ENCODE measurements around the gene TXNDC5. TPM values are rescaled to one million over a fixed set of nuclear protein-coding genes. Genes with fewer than 3 reads are reported as not detected.
A peak's percentile ranks its signal among the peaks of the same experiment; 100 is the strongest.

The TXNDC5 gene
- total RNA-seq, 1 donor from 2014 or later: 48.2 TPM

DNA sequence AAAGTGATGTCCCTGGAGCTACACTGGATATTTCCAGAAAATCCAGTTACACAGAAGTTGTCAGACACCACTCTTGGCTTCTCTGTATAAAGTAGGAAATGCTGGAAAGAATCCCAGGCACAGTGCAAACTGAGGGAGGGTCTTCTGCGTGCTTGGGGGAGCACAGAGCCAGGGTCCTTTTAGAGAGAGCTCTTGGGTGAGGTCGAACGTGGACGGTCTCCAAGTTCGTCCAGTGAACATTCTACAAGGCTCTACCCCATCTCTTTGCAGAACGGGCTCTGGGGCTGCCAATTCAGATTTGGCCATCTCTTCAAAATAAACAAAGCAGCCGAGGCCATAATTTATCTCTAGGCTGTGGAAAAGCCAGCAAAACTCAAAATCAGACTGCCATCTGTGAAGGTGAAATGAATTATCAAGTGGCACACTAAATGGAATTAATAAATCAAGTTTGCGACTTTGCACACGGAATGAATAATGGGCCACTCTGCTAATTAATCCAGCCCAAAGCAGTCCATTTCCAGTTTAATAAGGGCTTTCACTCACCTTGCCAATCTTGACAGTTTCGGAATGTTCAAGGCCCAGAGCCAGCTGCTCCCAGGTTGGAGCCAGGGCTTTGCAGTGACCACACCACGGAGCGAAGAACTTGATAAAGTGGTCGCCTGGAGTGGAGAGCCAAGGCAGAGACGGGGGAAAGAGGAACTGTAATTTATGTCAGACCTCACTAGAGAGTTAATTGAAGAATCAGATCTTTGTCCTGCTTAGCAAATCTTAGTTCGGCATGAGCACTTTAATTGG, 19.3 kb downstream of the TXNDC5 start:
- intact Hi-C loops (cut with micrococcal nuclease): no loop called here
- Histone ChIP-seq H3K36me3 (peaks cover 95% of the 10 kb centered on the region), H3K9me3 (replicated peaks) (no peaks in the 10 kb centered on the region), H3K4me1 (peaks cover 22% of the 10 kb centered on the region), H3K27ac (replicated peaks) (peak overlapping the region; percentile 31), H3K27me3 (ENCODE audit: low read depth) (no peaks in the 10 kb centered on the region), H3K4me3 (no peak overlapping the region)
- DNase-seq: no peak
- TF ChIP-seq CTCF (IDR thresholded peaks at IDR 0.05; ENCODE audit: borderline replicate concordance): no peak

- intact Hi-C loops (cut with micrococcal nuclease): no loop called here
- no peak overlapping the region for H3K27ac ChIP-seq (replicated peaks)
- peaks cover 22% of the 10 kb centered on the region for H3K4me1 ChIP-seq
- no peak for DNase-seq
- no peaks in the 10 kb centered on the region for H3K27me3 ChIP-seq (ENCODE audit: low read depth)
- peaks cover 95% of the 10 kb centered on the region for H3K36me3 ChIP-seq
- no peak for TF ChIP-seq CTCF (IDR thresholded peaks at IDR 0.05; ENCODE audit: borderline replicate concordance)
- H3K4me3 ChIP-seq: no peak overlapping the region
- no peaks in the 10 kb centered on the region for H3K9me3 ChIP-seq (replicated peaks)
Observed at GRCh38 chr6:7888587-7889357, 21.8 kb downstream of the TXNDC5 start.

GRCh38 chr6:7887278-7887991, 23.2 kb downstream of the TXNDC5 start:
- no peaks in the 10 kb centered on the region for H3K9me3 ChIP-seq (replicated peaks)

DNA sequence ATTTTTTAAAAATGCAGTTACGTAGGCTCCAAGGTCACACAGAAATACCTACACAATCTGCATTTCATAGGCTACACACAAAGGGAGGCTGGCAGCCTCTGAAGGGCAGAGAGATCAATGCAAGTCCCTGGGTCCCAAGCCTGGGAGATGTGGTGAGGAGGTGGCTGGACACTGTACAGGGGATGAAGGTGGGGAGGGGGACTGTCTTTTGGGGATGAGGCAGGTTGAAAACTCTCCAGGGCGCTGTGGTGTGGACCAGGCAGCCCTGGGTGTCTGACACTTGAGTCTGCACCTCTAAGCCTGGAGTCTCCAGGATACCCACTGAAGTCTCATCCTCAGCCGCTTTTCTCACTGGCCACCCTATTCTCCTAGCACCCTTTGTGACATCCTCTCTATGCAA, 24.5 kb downstream of the TXNDC5 start:
- no peak for TF ChIP-seq CTCF (IDR thresholded peaks at IDR 0.05; ENCODE audit: borderline replicate concordance)
- Histone ChIP-seq H3K27me3 (ENCODE audit: low read depth) (no peaks in the 10 kb centered on the region), H3K4me3 (no peak overlapping the region), H3K27ac (replicated peaks) (no peak overlapping the region), H3K4me1 (peaks cover 10% of the 10 kb centered on the region), H3K9me3 (replicated peaks) (no peaks in the 10 kb centered on the region), H3K36me3 (peaks cover 100% of the 10 kb centered on the region)
- no peak for DNase-seq
- intact Hi-C loops (cut with micrococcal nuclease): no loop called here

More at GRCh38 chr6:7887278-7887991, 23.2 kb downstream of the TXNDC5 start:
- intact Hi-C loops (cut with micrococcal nuclease): no loop called here
- TF ChIP-seq CTCF (IDR thresholded peaks at IDR 0.05; ENCODE audit: borderline replicate concordance): no peak
- Histone ChIP-seq H3K4me3 (no peak overlapping the region), H3K27me3 (ENCODE audit: low read depth) (no peaks in the 10 kb centered on the region), H3K36me3 (peaks cover 95% of the 10 kb centered on the region), H3K27ac (replicated peaks) (no peak overlapping the region), H3K4me1 (peaks cover 22% of the 10 kb centered on the region)
- DNase-seq: no peak

GRCh38 chr6:7883381-7883780, 27.2 kb downstream of the TXNDC5 start:
- intact Hi-C loops (cut with micrococcal nuclease): no loop called here

More at GRCh38 chr6:7883381-7883780, 27.2 kb downstream of the TXNDC5 start:
- Histone ChIP-seq H3K4me3 (no peak overlapping the region), H3K36me3 (peaks cover 91% of the 10 kb centered on the region), H3K4me1 (no peaks in the 10 kb centered on the region), H3K9me3 (replicated peaks) (no peaks in the 10 kb centered on the region), H3K27me3 (ENCODE audit: low read depth) (no peaks in the 10 kb centered on the region), H3K27ac (replicated peaks) (no peak overlapping the region)
- no peak for TF ChIP-seq CTCF (IDR thresholded peaks at IDR 0.05; ENCODE audit: borderline replicate concordance)
- DNase-seq: no peak

Data from left ventricle myocardium inferior (tissue), 1 donor.